Liver (tissue), 3 donors: Measurements from ENCODE around the gene SYNDIG1.

ENCODE experiments used
- ATF3 ChIP-seq: IDR thresholded peaks from 2 replicates; pipeline ENCODE4 v1.6.1; 2016; ENCODE audit warnings: antibody characterized with exemption
- EGR1 ChIP-seq, 2 donors: IDR thresholded peaks; 2 replicates each; pipeline ENCODE4 v1.6.1; 2016 to 2018; ENCODE audit warnings: antibody characterized with exemption in 2 of 2, low read depth in 2 of 2
- GABPA ChIP-seq, 2 donors: IDR thresholded peaks in 1 of 2; conservative IDR thresholded peaks in 1 of 2; 2 replicates each; pipeline ENCODE4 v1.6.1; 2016; ENCODE audit warnings: antibody characterized with exemption in 2 of 2, mild to moderate bottlenecking in 1 of 2, moderate library complexity in 1 of 2
- HNF4A ChIP-seq, 2 donors: conservative IDR thresholded peaks; 2 replicates each; pipeline ENCODE4 v1.6.1; 2016; ENCODE audit warnings: antibody characterized with exemption in 2 of 2, mild to moderate bottlenecking in 2 of 2
- JUND ChIP-seq, 2 donors: IDR thresholded peaks; 2 replicates each; pipeline ENCODE4 v1.6.1; 2016; ENCODE audit warnings: antibody characterized with exemption in 2 of 2
- RAD21 ChIP-seq, 2 donors: IDR thresholded peaks; 2 replicates each; pipeline ENCODE4 v1.6.1; 2016; ENCODE audit warnings: antibody characterized with exemption in 2 of 2, mild to moderate bottlenecking in 2 of 2
- SP1 ChIP-seq: IDR thresholded peaks from 2 replicates; pipeline ENCODE4 v1.6.1; 2018; ENCODE audit warnings: antibody characterized with exemption, mild to moderate bottlenecking
- TAF1 ChIP-seq: conservative IDR thresholded peaks from 2 replicates; pipeline ENCODE4 v1.6.1; 2016; ENCODE audit warnings: antibody characterized with exemption, mild to moderate bottlenecking
- YY1 ChIP-seq: IDR thresholded peaks from 2 replicates; pipeline ENCODE4 v1.6.1; 2016; ENCODE audit warnings: antibody characterized with exemption, mild to moderate bottlenecking
- ZBTB33 ChIP-seq: IDR thresholded peaks from 2 replicates; pipeline ENCODE4 v1.6.1; 2016; ENCODE audit warnings: antibody characterized with exemption
- TF ChIP-seq, protein P1 (sequence below): fragments of 150-350 bp; IDR thresholded peaks from 2 replicates; pipeline ENCODE4 v1.5.1; 2017; ENCODE audit warnings: improper control_type of control experiment, low read depth, low read length; ENCODE audit not compliant: missing input control
- TF ChIP-seq, protein P2 (sequence below): IDR thresholded peaks from 2 replicates; pipeline ENCODE4 v1.6.1; 2016; ENCODE audit warnings: antibody characterized with exemption
- donor health status: healthy.
- donor health status: healthy.

- TF ChIP-seq SP1 (no peak), TAF1 (no peak), EGR1 (IDR thresholded peaks at IDR 0.05; ENCODE audit: low read depth in 2 of 2) (no peak), GABPA (IDR thresholded peaks at IDR 0.05 in 1 of 2, conservative IDR thresholded peaks at IDR 0.05 in 1 of 2) (no peak), YY1 (no peak), JUND (IDR thresholded peaks at IDR 0.05) (no peak), ZBTB33 (no peak), RAD21 (IDR thresholded peaks at IDR 0.05) (no peak), ATF3 (no peak), HNF4A (conservative IDR thresholded peaks at IDR 0.05) (no peak)
- TF ChIP-seq, protein P1, sequence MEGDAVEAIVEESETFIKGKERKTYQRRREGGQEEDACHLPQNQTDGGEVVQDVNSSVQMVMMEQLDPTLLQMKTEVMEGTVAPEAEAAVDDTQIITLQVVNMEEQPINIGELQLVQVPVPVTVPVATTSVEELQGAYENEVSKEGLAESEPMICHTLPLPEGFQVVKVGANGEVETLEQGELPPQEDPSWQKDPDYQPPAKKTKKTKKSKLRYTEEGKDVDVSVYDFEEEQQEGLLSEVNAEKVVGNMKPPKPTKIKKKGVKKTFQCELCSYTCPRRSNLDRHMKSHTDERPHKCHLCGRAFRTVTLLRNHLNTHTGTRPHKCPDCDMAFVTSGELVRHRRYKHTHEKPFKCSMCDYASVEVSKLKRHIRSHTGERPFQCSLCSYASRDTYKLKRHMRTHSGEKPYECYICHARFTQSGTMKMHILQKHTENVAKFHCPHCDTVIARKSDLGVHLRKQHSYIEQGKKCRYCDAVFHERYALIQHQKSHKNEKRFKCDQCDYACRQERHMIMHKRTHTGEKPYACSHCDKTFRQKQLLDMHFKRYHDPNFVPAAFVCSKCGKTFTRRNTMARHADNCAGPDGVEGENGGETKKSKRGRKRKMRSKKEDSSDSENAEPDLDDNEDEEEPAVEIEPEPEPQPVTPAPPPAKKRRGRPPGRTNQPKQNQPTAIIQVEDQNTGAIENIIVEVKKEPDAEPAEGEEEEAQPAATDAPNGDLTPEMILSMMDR, result no peak
- TF ChIP-seq, protein P2, sequence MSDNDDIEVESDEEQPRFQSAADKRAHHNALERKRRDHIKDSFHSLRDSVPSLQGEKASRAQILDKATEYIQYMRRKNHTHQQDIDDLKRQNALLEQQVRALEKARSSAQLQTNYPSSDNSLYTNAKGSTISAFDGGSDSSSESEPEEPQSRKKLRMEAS, result no peak
These were observed 142.1 kb downstream of the SYNDIG1 start for GRCh38 chr20:24611360-24612140.
